Neural progenitor cell (in vitro differentiated cells): ENCODE results near the gene CST9. TPM values are rescaled to one million over a fixed set of nuclear protein-coding genes. Genes with fewer than 3 reads are reported as not detected.

Experiments used
- DNase-seq: peaks from one replicate; pipeline ENCODE4 v3.0.0-alpha.2; 2016; ENCODE audit warnings: low spot score
- H2AFZ ChIP-seq: fragments of 200-600 bp; sonication (generic); replicated peaks from 2 replicates; pipeline ENCODE4 v1.6.1; 2016; ENCODE audit warnings: antibody characterized with exemption
- H3F3A ChIP-seq: fragments of 200-600 bp; sonication (generic); 2 replicates; pipeline ENCODE4 v1.6.1; 2016; ENCODE audit warnings: antibody characterized with exemption, low read depth
- H3K27ac ChIP-seq: fragments of 200-600 bp; sonication (generic); 2 replicates; pipeline ENCODE4 v1.5.1; 2016; ENCODE audit warnings: mild to moderate bottlenecking
- H3K27me3 ChIP-seq: fragments of 200-600 bp; sonication (generic); 2 replicates; pipeline ENCODE4 v1.6.1; 2016; ENCODE audit warnings: mild to moderate bottlenecking, moderate library complexity
- H3K36me3 ChIP-seq: fragments of 200-600 bp; sonication (generic); 2 replicates; pipeline ENCODE4 v1.5.1; 2016
- H3K4me1 ChIP-seq: fragments of 200-600 bp; sonication (generic); 2 replicates; pipeline ENCODE4 v1.6.1; 2016; ENCODE audit warnings: mixed run types
- H3K4me2 ChIP-seq: fragments of 200-600 bp; sonication (generic); 2 replicates; pipeline ENCODE4 v1.6.1; 2016
- H3K4me3 ChIP-seq: fragments of 200-600 bp; sonication (generic); 2 replicates; pipeline ENCODE4 v1.5.1; 2016
- H3K79me2 ChIP-seq: fragments of 200-600 bp; sonication (generic); 2 replicates; pipeline ENCODE4 v1.6.1; 2016; ENCODE audit warnings: low read depth
- H3K9ac ChIP-seq: fragments of 200-600 bp; sonication (generic); 2 replicates; pipeline ENCODE4 v1.6.1; 2016
- H3K9me3 ChIP-seq: fragments of 200-600 bp; sonication (generic); 2 replicates; pipeline ENCODE4 v1.5.1; 2016; ENCODE audit warnings: low read depth
- H4K20me1 ChIP-seq: fragments of 200-600 bp; sonication (generic); 2 replicates; pipeline ENCODE4 v1.6.1; 2016; ENCODE audit warnings: low read depth
- H3K27ac Mint-ChIP-seq: 3 replicates; pipeline ENCODE4 v1.8.0; 2021; ENCODE audit warnings: mixed read lengths
- H3K27me3 Mint-ChIP-seq: 2 replicates; pipeline ENCODE4 v1.8.0; 2022; ENCODE audit warnings: low read depth, mild to moderate bottlenecking, inconsistent platforms, moderate library complexity, mixed read lengths; ENCODE audit not compliant: insufficient read depth
- H3K36me3 Mint-ChIP-seq: 3 replicates; pipeline ENCODE4 v1.8.0; 2021; ENCODE audit warnings: mixed read lengths
- H3K4me1 Mint-ChIP-seq: 3 replicates; pipeline ENCODE4 v1.8.0; 2021; ENCODE audit warnings: mixed read lengths
- H3K4me3 Mint-ChIP-seq: 3 replicates; pipeline ENCODE4 v1.8.0; 2021; ENCODE audit warnings: mild to moderate bottlenecking, moderate library complexity, mixed read lengths
- H3K9me3 Mint-ChIP-seq: 3 replicates; pipeline ENCODE4 v1.8.0; 2020; ENCODE audit warnings: mixed read lengths
- EZH2 ChIP-seq: fragments of 200-600 bp; sonication (generic); IDR thresholded peaks from 2 replicates; pipeline ENCODE4 v1.6.1; 2017; ENCODE audit warnings: antibody characterized with exemption, mild to moderate bottlenecking, moderate library complexity
- EZH2phosphoT487 ChIP-seq: fragments of 200-600 bp; sonication (generic); IDR thresholded peaks from 2 replicates; pipeline ENCODE4 v1.6.1; 2017; ENCODE audit warnings: antibody characterized with exemption
- total RNA-seq: library from RNA; depleted of rRNA; stranded (reverse); fragments of >200 nt; gene quantifications from 2 replicates; pipeline ENCODE4 v1.2.3, GENCODE V29; 2015; ENCODE audit warnings: low replicate concordance
- TF ChIP-seq, protein P1 (sequence below): fragments of 200-600 bp; sonication (generic); IDR thresholded peaks from 2 replicates; pipeline ENCODE4 v1.5.1; 2017; ENCODE audit warnings: antibody characterized with exemption, mild to moderate bottlenecking

CST9 gene
- total RNA-seq, 1 donor from 2014 or later: not detected

DNA sequence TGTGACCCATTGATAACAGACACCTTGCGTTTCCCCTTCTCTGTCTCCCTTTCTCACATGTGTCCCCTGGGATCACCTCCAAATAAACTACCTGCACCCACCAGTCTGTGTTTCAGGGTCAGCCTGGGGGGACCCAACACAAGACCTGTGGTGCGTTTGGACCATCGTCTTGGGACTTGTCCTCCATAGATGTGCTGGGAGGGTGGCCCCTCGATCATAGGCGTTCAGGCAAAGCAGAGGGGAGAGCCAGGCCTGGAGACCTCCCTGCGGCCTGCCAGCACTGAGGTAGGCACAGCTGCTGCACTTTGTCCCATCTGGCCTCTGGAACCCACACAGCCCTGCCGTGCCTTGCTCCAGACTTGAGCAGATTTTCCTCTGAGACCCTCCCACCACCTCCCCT, 18.1 kb downstream of the CST9 start:
- no peaks in the 10 kb centered on the region for H3F3A ChIP-seq
- H3K4me1 ChIP-seq: no peaks in the 10 kb centered on the region
- no peak overlapping the region for H3K27ac ChIP-seq
- no peaks in the 10 kb centered on the region for H3K79me2 ChIP-seq
- H3K27me3 ChIP-seq: no peaks in the 10 kb centered on the region
- H2AFZ ChIP-seq: no peak overlapping the region
- DNase-seq: no peak
- Mint-ChIP-seq H3K4me3 (no peak overlapping the region), H3K4me1 (peaks cover 6% of the 10 kb centered on the region), H3K9me3 (peaks cover 6% of the 10 kb centered on the region), H3K27ac (no peak overlapping the region), H3K27me3 (peaks cover 11% of the 10 kb centered on the region), H3K36me3 (no peaks in the 10 kb centered on the region)
- no peak overlapping the region for H3K4me2 ChIP-seq
- no peak overlapping the region for H3K4me3 ChIP-seq
- H3K9ac ChIP-seq: no peak overlapping the region
- no peaks in the 10 kb centered on the region for H3K36me3 ChIP-seq
- no peaks in the 10 kb centered on the region for H4K20me1 ChIP-seq
- TF ChIP-seq, protein P1, sequence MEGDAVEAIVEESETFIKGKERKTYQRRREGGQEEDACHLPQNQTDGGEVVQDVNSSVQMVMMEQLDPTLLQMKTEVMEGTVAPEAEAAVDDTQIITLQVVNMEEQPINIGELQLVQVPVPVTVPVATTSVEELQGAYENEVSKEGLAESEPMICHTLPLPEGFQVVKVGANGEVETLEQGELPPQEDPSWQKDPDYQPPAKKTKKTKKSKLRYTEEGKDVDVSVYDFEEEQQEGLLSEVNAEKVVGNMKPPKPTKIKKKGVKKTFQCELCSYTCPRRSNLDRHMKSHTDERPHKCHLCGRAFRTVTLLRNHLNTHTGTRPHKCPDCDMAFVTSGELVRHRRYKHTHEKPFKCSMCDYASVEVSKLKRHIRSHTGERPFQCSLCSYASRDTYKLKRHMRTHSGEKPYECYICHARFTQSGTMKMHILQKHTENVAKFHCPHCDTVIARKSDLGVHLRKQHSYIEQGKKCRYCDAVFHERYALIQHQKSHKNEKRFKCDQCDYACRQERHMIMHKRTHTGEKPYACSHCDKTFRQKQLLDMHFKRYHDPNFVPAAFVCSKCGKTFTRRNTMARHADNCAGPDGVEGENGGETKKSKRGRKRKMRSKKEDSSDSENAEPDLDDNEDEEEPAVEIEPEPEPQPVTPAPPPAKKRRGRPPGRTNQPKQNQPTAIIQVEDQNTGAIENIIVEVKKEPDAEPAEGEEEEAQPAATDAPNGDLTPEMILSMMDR: no peak
- TF ChIP-seq EZH2 (no peak), EZH2phosphoT487 (no peak)
- no peaks in the 10 kb centered on the region for H3K9me3 ChIP-seq

DNA sequence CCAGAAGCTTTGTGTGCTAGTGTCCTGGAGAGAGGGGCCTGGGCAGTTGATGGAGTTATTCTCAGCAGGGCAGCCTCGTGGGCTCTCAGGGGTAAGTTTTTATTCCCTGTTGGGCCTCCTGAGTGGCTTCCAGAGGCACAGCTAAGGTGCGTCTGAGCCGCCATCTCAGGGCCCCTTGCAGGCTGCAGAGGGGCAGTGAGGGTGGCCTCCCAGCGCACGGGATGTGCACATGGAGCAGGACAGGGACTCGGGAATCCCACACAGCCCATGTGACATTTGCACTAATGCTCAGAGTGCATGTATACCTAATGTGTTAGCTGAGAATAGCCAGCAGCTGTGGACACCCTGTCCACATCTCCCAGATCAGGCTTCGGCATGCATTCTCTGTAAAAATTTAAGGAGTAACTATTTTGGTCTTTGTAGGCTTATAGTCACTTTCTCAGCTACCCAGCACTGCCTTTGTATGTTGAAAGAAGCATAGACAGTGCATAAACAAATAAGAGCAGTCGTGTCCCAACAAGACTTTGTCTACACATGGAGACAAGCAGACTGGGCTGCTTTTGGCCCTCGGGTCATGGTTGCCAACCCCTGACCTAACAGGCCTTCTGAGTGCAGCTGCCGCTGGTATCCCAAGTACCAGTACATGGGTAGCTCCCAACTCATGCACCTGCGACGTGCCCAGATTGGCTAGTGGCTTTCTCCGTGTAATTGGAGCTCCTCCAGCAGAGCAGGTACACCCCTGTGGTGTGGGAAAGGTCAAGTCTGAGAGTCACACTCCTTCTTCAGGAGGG, 18.8 kb downstream of the CST9 start:
- H3K9ac ChIP-seq: no peak overlapping the region
- no peaks in the 10 kb centered on the region for H3K79me2 ChIP-seq
- no peak overlapping the region for H3K4me3 Mint-ChIP-seq
- H3K27me3 Mint-ChIP-seq: peaks cover 11% of the 10 kb centered on the region
- no peak overlapping the region for H3K27ac ChIP-seq
- DNase-seq: no peak
- H3K36me3 Mint-ChIP-seq: no peaks in the 10 kb centered on the region
- H3K4me2 ChIP-seq: no peak overlapping the region
- TF ChIP-seq, protein P1: no peak
- TF ChIP-seq EZH2phosphoT487 (no peak), EZH2 (no peak)
- H3K4me1 ChIP-seq: no peaks in the 10 kb centered on the region
- no peaks in the 10 kb centered on the region for H3K27me3 ChIP-seq
- H3K36me3 ChIP-seq: no peaks in the 10 kb centered on the region
- H3F3A ChIP-seq: no peaks in the 10 kb centered on the region
- H4K20me1 ChIP-seq: no peaks in the 10 kb centered on the region
- H3K4me3 ChIP-seq: no peak overlapping the region
- no peak overlapping the region for H3K27ac Mint-ChIP-seq
- no peaks in the 10 kb centered on the region for H3K9me3 ChIP-seq
- no peak overlapping the region for H2AFZ ChIP-seq
- H3K9me3 Mint-ChIP-seq: peaks cover 6% of the 10 kb centered on the region
- H3K4me1 Mint-ChIP-seq: peaks cover 6% of the 10 kb centered on the region

DNA sequence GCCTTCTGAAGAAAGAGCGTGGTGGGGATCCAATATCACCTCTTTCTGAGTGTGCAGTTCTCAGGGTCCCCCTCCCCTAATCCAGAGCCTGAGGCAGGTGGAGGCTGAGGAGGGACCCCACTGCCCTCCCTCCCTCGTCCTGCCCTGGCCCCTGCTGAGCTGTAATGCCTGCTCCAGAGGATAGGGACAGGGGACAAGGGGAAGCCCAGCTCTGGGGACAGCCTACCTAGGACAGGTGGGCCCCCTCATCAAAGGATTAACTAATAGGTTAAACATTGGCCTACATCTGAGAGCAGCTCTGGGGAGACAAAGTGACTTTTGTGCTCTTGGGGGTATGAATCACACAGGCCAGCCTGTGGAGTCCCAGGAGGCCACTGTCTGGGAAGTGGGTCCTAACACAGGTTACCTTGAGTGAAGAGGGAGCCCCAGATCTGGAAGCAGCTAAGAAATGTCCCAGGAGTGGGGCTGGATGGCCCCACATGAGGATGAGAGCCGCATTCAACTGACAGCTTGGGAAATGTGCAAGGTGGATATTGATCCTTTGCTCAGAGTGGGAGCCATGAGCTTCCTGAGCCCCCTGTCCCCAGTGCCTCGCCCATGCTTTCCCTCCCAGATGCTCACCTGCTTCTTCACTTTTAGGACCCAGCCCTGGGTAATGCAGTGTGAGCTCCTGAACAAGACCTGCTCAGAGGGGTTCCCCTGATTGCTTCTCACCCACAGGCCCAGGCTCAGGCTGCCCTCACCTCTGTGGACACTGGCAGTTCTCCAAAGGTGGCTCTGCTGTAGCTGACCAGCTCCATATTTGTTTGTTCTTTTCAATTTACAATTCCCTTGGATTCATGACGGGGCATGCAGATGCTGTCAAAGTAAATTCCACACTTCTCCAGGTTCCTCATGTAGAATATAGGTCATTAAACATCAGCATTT, 19.6 kb downstream of the CST9 start:
- Mint-ChIP-seq H3K27ac (no peak overlapping the region), H3K27me3 (peaks cover 11% of the 10 kb centered on the region), H3K4me3 (no peak overlapping the region), H3K36me3 (no peaks in the 10 kb centered on the region), H3K4me1 (peaks cover 6% of the 10 kb centered on the region), H3K9me3 (peaks cover 6% of the 10 kb centered on the region)
- Histone ChIP-seq H3K4me2 (no peak overlapping the region), H2AFZ (no peak overlapping the region), H3F3A (no peaks in the 10 kb centered on the region), H3K27ac (no peak overlapping the region), H4K20me1 (no peaks in the 10 kb centered on the region), H3K9ac (no peak overlapping the region), H3K36me3 (no peaks in the 10 kb centered on the region), H3K4me1 (no peaks in the 10 kb centered on the region), H3K79me2 (no peaks in the 10 kb centered on the region), H3K9me3 (no peaks in the 10 kb centered on the region), H3K27me3 (no peaks in the 10 kb centered on the region), H3K4me3 (no peak overlapping the region)
- DNase-seq: no peak
- TF ChIP-seq EZH2phosphoT487: no peak
- no peak for TF ChIP-seq EZH2
- TF ChIP-seq, protein P1: no peak
